ENCODE results near the gene HNRNPAB.

DNA sequence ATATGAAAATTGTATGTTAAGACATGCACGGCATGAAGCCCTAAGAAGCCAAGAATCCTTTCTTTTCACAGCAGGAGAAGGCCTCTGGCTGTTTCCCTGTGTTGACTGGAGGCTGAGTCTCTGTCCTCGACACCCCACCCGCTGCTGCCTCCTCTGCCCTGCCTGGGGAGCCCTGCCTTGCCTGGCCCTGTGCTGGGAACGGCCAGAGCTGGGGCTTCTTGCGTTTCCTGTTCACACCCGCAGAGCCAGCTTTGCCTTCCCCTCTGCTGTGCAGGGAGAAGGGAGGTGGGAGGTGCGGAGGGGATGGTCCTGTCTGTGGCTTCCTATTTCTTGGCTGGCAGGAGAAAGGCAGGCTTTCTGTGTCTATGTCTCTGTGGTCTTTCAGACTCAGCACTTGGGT lies 10.3 kb upstream of the HNRNPAB start:
- TF ChIP-seq, protein P1, sequence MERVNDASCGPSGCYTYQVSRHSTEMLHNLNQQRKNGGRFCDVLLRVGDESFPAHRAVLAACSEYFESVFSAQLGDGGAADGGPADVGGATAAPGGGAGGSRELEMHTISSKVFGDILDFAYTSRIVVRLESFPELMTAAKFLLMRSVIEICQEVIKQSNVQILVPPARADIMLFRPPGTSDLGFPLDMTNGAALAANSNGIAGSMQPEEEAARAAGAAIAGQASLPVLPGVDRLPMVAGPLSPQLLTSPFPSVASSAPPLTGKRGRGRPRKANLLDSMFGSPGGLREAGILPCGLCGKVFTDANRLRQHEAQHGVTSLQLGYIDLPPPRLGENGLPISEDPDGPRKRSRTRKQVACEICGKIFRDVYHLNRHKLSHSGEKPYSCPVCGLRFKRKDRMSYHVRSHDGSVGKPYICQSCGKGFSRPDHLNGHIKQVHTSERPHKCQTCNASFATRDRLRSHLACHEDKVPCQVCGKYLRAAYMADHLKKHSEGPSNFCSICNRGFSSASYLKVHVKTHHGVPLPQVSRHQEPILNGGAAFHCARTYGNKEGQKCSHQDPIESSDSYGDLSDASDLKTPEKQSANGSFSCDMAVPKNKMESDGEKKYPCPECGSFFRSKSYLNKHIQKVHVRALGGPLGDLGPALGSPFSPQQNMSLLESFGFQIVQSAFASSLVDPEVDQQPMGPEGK (tag by site-specific recombination; IDR thresholded peaks at IDR 0.05) = no peak
- TF ChIP-seq ZNF274 (IDR thresholded peaks at IDR 0.05; ENCODE audit: low read length) (no peak), ZNF274 (tag by site-specific recombination; IDR thresholded peaks at IDR 0.05; ENCODE audit: borderline replicate concordance) (no peak), ZNF23 (tag by site-specific recombination; IDR thresholded peaks at IDR 0.05; ENCODE audit: borderline replicate concordance) (no peak), GLI4 (tag by site-specific recombination; IDR thresholded peaks at IDR 0.05) (no peak), ZNF561 (tag by site-specific recombination; IDR thresholded peaks at IDR 0.05; ENCODE audit: borderline replicate concordance) (no peak)
- TF ChIP-seq, protein P2, sequence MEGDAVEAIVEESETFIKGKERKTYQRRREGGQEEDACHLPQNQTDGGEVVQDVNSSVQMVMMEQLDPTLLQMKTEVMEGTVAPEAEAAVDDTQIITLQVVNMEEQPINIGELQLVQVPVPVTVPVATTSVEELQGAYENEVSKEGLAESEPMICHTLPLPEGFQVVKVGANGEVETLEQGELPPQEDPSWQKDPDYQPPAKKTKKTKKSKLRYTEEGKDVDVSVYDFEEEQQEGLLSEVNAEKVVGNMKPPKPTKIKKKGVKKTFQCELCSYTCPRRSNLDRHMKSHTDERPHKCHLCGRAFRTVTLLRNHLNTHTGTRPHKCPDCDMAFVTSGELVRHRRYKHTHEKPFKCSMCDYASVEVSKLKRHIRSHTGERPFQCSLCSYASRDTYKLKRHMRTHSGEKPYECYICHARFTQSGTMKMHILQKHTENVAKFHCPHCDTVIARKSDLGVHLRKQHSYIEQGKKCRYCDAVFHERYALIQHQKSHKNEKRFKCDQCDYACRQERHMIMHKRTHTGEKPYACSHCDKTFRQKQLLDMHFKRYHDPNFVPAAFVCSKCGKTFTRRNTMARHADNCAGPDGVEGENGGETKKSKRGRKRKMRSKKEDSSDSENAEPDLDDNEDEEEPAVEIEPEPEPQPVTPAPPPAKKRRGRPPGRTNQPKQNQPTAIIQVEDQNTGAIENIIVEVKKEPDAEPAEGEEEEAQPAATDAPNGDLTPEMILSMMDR (tag by site-specific recombination; IDR thresholded peaks at IDR 0.05) = no peak

Measured in HEK293 (cell line).